ENCODE data around the gene SMPD3. TPM values are rescaled to one million over a fixed set of nuclear protein-coding genes. Genes with fewer than 3 reads are reported as not detected.

SMPD3 gene
- total and polyA plus RNA-seq, 2 experiments from 2014 or later: 5.7 to 6.3 TPM

GRCh38 chr16:68381363-68381724 is 67.0 kb downstream of the SMPD3 start:
- Histone ChIP-seq H3K9me3 (ENCODE audit: low read depth) (no peaks in the 10 kb centered on the region), H3K79me2 (no peaks in the 10 kb centered on the region), H3K27ac (no peak overlapping the region), H3K4me3 (no peak overlapping the region), H2AFZ (no peak overlapping the region), H3K9me2 (replicated peaks; ENCODE audit: insufficient read depth) (no peaks in the 10 kb centered on the region), H4K20me1 (ENCODE audit: insufficient read depth, poor library complexity, severe bottlenecking) (no peaks in the 10 kb centered on the region), H3K4me1 (ENCODE audit: insufficient read depth) (peaks cover 3% of the 10 kb centered on the region), H3K36me3 (replicated peaks; ENCODE audit: insufficient read depth, low read depth) (no peaks in the 10 kb centered on the region), H3K4me2 (no peak overlapping the region), H3K27me3 (no peaks in the 10 kb centered on the region)
- 93% methylated on average over 7 of the region's 7 CpGs for WGBS (ENCODE audit: low lambda C conversion rate, missing lambda C conversion rate)
- TF ChIP-seq CTCF (IDR thresholded peaks at IDR 0.05; ENCODE audit: poor library complexity): no peak
- no peak for TF ChIP-seq EZH2 (IDR thresholded peaks at IDR 0.05; ENCODE audit: borderline replicate concordance)
- no peak for TF ChIP-seq EZH2phosphoT487 (IDR thresholded peaks at IDR 0.05; ENCODE audit: low read depth, severe bottlenecking, unreplicated experiment)
- DNase-seq (ENCODE audit: low spot score): no peak

GRCh38 chr16:68380676-68381362 is 67.5 kb downstream of the SMPD3 start:
- no peak overlapping the region for H2AFZ ChIP-seq
- no peak overlapping the region for H3K27ac ChIP-seq
- no peak overlapping the region for H3K4me2 ChIP-seq
- 90% methylated on average over 10 of the region's 10 CpGs for WGBS (ENCODE audit: low lambda C conversion rate, missing lambda C conversion rate)
- H3K79me2 ChIP-seq: no peaks in the 10 kb centered on the region
- no peaks in the 10 kb centered on the region for H3K36me3 ChIP-seq (replicated peaks; ENCODE audit: insufficient read depth, low read depth)
- TF ChIP-seq EZH2phosphoT487 (IDR thresholded peaks at IDR 0.05; ENCODE audit: low read depth, severe bottlenecking, unreplicated experiment) (no peak), EZH2 (IDR thresholded peaks at IDR 0.05; ENCODE audit: borderline replicate concordance) (no peak), CTCF (IDR thresholded peaks at IDR 0.05; ENCODE audit: poor library complexity) (no peak)
- DNase-seq (ENCODE audit: low spot score): no peak
- no peaks in the 10 kb centered on the region for H4K20me1 ChIP-seq (ENCODE audit: insufficient read depth, poor library complexity, severe bottlenecking)
- H3K9me2 ChIP-seq (replicated peaks; ENCODE audit: insufficient read depth): no peaks in the 10 kb centered on the region
- H3K4me3 ChIP-seq: no peak overlapping the region
- H3K9me3 ChIP-seq (ENCODE audit: low read depth): no peaks in the 10 kb centered on the region
- no peaks in the 10 kb centered on the region for H3K27me3 ChIP-seq
- no peaks in the 10 kb centered on the region for H3K4me1 ChIP-seq (ENCODE audit: insufficient read depth)

- Histone ChIP-seq H3K79me2 (no peaks in the 10 kb centered on the region), H3K4me2 (no peak overlapping the region), H3K4me3 (no peak overlapping the region), H3K27me3 (no peaks in the 10 kb centered on the region), H2AFZ (no peak overlapping the region), H3K27ac (no peak overlapping the region), H3K9me3 (ENCODE audit: low read depth) (no peaks in the 10 kb centered on the region), H3K9me2 (replicated peaks; ENCODE audit: insufficient read depth) (no peaks in the 10 kb centered on the region), H4K20me1 (ENCODE audit: insufficient read depth, poor library complexity, severe bottlenecking) (no peaks in the 10 kb centered on the region), H3K4me1 (ENCODE audit: insufficient read depth) (no peaks in the 10 kb centered on the region), H3K36me3 (replicated peaks; ENCODE audit: insufficient read depth, low read depth) (no peaks in the 10 kb centered on the region)
- TF ChIP-seq EZH2phosphoT487 (IDR thresholded peaks at IDR 0.05; ENCODE audit: low read depth, severe bottlenecking, unreplicated experiment) (no peak), EZH2 (IDR thresholded peaks at IDR 0.05; ENCODE audit: borderline replicate concordance) (no peak), CTCF (IDR thresholded peaks at IDR 0.05; ENCODE audit: poor library complexity) (no peak)
- WGBS (ENCODE audit: low lambda C conversion rate, missing lambda C conversion rate): 89% methylated on average over 5 of the region's 5 CpGs
- no peak for DNase-seq (ENCODE audit: low spot score)
These were observed 68.0 kb downstream of the SMPD3 start for GRCh38 chr16:68380348-68380670.
